NCI-H69 (cell line): Measurements from ENCODE around the gene COLGALT1.
"Not testable (repeated sequence)": the region's sequence is repeated elsewhere in the genome, so short reads cannot be mapped to it uniquely, and the experiment has no call there.

Source experiments
- DNase-seq: peaks from one replicate; lab custom pipeline; 2025; lab: John Stamatoyannopoulos, UW

Gene COLGALT1

GRCh38 chr19:17532557-17532956 is 22.9 kb upstream of the COLGALT1 start:
- DNase-seq, result no peak

GRCh38 chr19:17534767-17535166 is 20.7 kb upstream of the COLGALT1 start:
- no peak for DNase-seq

- DNase-seq, result no peak
Measured at GRCh38 chr19:17536955-17537354, 18.5 kb upstream of the COLGALT1 start.

GRCh38 chr19:17538684-17539237 is 16.7 kb upstream of the COLGALT1 start:
- DNase-seq, result peak; percentile 22

- peak; percentile 96 for DNase-seq
Measured at GRCh38 chr19:17539238-17540117, 16.0 kb upstream of the COLGALT1 start.

- no peak for DNase-seq
Measured at GRCh38 chr19:17540174-17540573, 15.3 kb upstream of the COLGALT1 start.

- DNase-seq, result no peak
Measured at GRCh38 chr19:17541184-17541759, 14.2 kb upstream of the COLGALT1 start.

GRCh38 chr19:17542042-17542441 is 13.4 kb upstream of the COLGALT1 start:
- no peak for DNase-seq

- no peak for DNase-seq
Measured at GRCh38 chr19:17542793-17543582, 12.5 kb upstream of the COLGALT1 start.

- DNase-seq, result no peak
Measured at GRCh38 chr19:17543986-17544385, 11.5 kb upstream of the COLGALT1 start.

- no peak for DNase-seq
Measured at GRCh38 chr19:17544418-17544817, 11.0 kb upstream of the COLGALT1 start.

- DNase-seq, result no peak
Measured at GRCh38 chr19:17548145-17548544, 7.3 kb upstream of the COLGALT1 start.

- DNase-seq, result peak; percentile 27
Measured at GRCh38 chr19:17549085-17549740, 6.2 kb upstream of the COLGALT1 start.

- no peak for DNase-seq
Measured at GRCh38 chr19:17550076-17550667, 5.3 kb upstream of the COLGALT1 start.

- DNase-seq, result not testable (repeated sequence)
Measured at GRCh38 chr19:17552735-17553134, 2.7 kb upstream of the COLGALT1 start.

- peak; percentile 75 for DNase-seq
Measured at GRCh38 chr19:17553256-17553655, 2.2 kb upstream of the COLGALT1 start.

GRCh38 chr19:17554968-17555479 is 425 bp upstream of the COLGALT1 start:
- DNase-seq, result no peak

GRCh38 chr19:17555929-17556813 is 722 bp downstream of the COLGALT1 start:
- DNase-seq, result peak; percentile 72

GRCh38 chr19:17556995-17557394 is 1.5 kb downstream of the COLGALT1 start:
- DNase-seq, result no peak

- no peak for DNase-seq
Measured at GRCh38 chr19:17557466-17557865, 2.0 kb downstream of the COLGALT1 start.
